ENCODE measurements around the gene ATP2B2. TPM values are rescaled to one million over a fixed set of nuclear protein-coding genes. Genes with fewer than 3 reads are reported as not detected.

The ATP2B2 gene
- total and polyA plus RNA-seq, 10 of the 15 experiments (the other 5 are each of a cell fraction or from before 2014, with no cell fraction given), result 0.04 TPM; not detected in 9

- no peak overlapping the region for H3K9ac ChIP-seq (ENCODE audit: control insufficient read depth, insufficient read depth, low read length)
- ChIA-PET SMC1A (ENCODE audit: uncharacterized antibody, unreplicated experiment) (no interaction called here), POLR2A (no interaction called here), RAD21 (ENCODE audit: unreplicated experiment) (no interaction called here), CTCF (no interaction called here)
- no peak overlapping the region for H3K4me3 ChIP-seq
- no peaks in the 10 kb centered on the region for H3K79me2 ChIP-seq (ENCODE audit: control insufficient read depth, insufficient read depth, low read length)
- no peaks in the 10 kb centered on the region for H3K4me1 ChIP-seq (ENCODE audit: control insufficient read depth, insufficient read depth, low read length)
- no TSS peak for BruUV-seq (replicated peaks)
- FAIRE-seq (no peak), DNase-seq (ENCODE audit: low read depth, low spot score) (no peak), ATAC-seq (no peak)
- H3K27me3 ChIP-seq (replicated peaks in 1 of 2; ENCODE audit: control insufficient read depth in 2 of 2, insufficient read depth in 2 of 2, low read length in 1 of 2), result no peaks in the 10 kb centered on the region; a peak in 1 of 4 replicates
- TF ChIP-seq SP1 (IDR thresholded peaks at IDR 0.05; ENCODE audit: low read depth, low read length) (no peak), MYB (IDR thresholded peaks at IDR 0.05; ENCODE audit: borderline replicate concordance, low read depth, low read length) (no peak), PBX3 (IDR thresholded peaks at IDR 0.05; ENCODE audit: insufficient replicate concordance, low read depth, low read length) (no peak), MEF2A (IDR thresholded peaks at IDR 0.05; ENCODE audit: insufficient read depth, low read depth, low read length) (no peak), YY1 (IDR thresholded peaks at IDR 0.05; ENCODE audit: low read depth, low read length) (no peak), KLF5 (IDR thresholded peaks at IDR 0.05; ENCODE audit: partially characterized antibody) (no peak), RAD21 (IDR thresholded peaks at IDR 0.05; ENCODE audit: insufficient read depth, low read depth, low read length) (no peak), SPI1 (IDR thresholded peaks at IDR 0.05; ENCODE audit: borderline replicate concordance, insufficient read depth, low read depth, low read length) (no peak), HCFC1 (IDR thresholded peaks at IDR 0.05; ENCODE audit: low read length) (no peak), PKNOX1 (IDR thresholded peaks at IDR 0.05) (no peak), NR2C2 (IDR thresholded peaks at IDR 0.05; ENCODE audit: borderline replicate concordance, control insufficient read depth, insufficient read length, low read depth) (no peak), ZNF592 (IDR thresholded peaks at IDR 0.05) (no peak)
- TF ChIP-seq, protein P1, sequence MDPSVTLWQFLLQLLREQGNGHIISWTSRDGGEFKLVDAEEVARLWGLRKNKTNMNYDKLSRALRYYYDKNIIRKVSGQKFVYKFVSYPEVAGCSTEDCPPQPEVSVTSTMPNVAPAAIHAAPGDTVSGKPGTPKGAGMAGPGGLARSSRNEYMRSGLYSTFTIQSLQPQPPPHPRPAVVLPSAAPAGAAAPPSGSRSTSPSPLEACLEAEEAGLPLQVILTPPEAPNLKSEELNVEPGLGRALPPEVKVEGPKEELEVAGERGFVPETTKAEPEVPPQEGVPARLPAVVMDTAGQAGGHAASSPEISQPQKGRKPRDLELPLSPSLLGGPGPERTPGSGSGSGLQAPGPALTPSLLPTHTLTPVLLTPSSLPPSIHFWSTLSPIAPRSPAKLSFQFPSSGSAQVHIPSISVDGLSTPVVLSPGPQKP (IDR thresholded peaks at IDR 0.05; ENCODE audit: low read depth, low read length), result no peak
- intact Hi-C loops (cut with micrococcal nuclease; ENCODE audit: unreplicated experiment) (no loop called here), in situ Hi-C loops (cut with MboI) (no loop called here)
- H4K20me1 ChIP-seq (ENCODE audit: control insufficient read depth, insufficient read depth), result no peaks in the 10 kb centered on the region
- no peak overlapping the region for H3K27ac ChIP-seq (ENCODE audit: control insufficient read depth, insufficient read depth)
- no peak overlapping the region for H3K4me2 ChIP-seq (ENCODE audit: control insufficient read depth, insufficient read depth)
- no peaks in the 10 kb centered on the region for H3K36me3 ChIP-seq (ENCODE audit: control insufficient read depth in 2 of 2, insufficient read depth in 2 of 2, low read length in 1 of 2)
- no peaks in the 10 kb centered on the region; the same call in 2 of the 3 replicates for H3K9me3 ChIP-seq (replicated peaks; ENCODE audit: control insufficient read depth, insufficient read depth, low read length)
- WGBS (ENCODE audit: insufficient coverage, insufficient replicate concordance, low lambda C conversion rate, missing lambda C conversion rate), result 26% methylated on average over 13 of the region's 13 CpGs
- H2AFZ ChIP-seq (ENCODE audit: control insufficient read depth, low read depth, low read length), result no peak overlapping the region
Observed at GRCh38 chr3:10482631-10483363, 22.6 kb downstream of the ATP2B2 start.
